Upper lobe of left lung (tissue), 4 donors: Measurements from ENCODE around the gene EPHA4.

ENCODE experiments used
- CTCF ChIP-seq, 6 experiments: fragments of 450-650 bp in 4 of 6; fragments of 200-600 bp in 2 of 6; sonication (generic) in 2 of 6; IDR thresholded peaks; one replicate each; pipeline ENCODE4 v1.5.1; 2016 to 2019; ENCODE audit warnings: antibody characterized with exemption in 6 of 6
- EP300 ChIP-seq, 4 donors: sonication (generic); formaldehyde crosslinking; IDR thresholded peaks; one replicate each; pipeline ENCODE4 v1.5.1; 2017; ENCODE audit warnings: antibody characterized with exemption in 4 of 4, control low read depth in 2 of 4
- POLR2A ChIP-seq, 4 donors: fragments of 450-650 bp; IDR thresholded peaks; one replicate each; pipeline ENCODE4 v1.5.1; 2016 to 2017; ENCODE audit warnings: antibody characterized with exemption in 4 of 4, mild to moderate bottlenecking in 2 of 4
- POLR2AphosphoS5 ChIP-seq, 2 donors: sonication (generic); formaldehyde crosslinking; IDR thresholded peaks; one replicate each; pipeline ENCODE4 v1.5.1; 2017; ENCODE audit warnings: antibody characterized with exemption in 2 of 2

DNA sequence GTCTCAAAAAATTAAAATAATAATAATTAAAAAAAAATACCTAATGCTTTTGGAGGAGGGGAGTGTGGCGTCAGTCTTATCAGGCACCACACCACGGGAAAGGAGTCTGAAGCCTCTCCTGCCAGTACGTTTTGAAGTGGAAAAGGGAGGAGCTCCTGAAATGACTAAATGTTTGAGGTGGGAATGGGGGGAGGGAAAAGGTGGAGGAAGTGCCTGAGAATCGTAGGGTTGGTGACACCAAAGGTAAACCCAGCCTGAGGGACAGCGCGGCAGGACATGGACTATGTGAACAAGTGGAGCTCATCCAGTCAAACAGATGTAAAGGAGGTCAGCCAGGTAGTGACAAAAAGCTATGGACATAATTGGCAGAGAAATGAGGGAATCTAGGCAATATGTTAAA, 42.2 kb upstream of the EPHA4 start:
- no peak for TF ChIP-seq CTCF (IDR thresholded peaks at IDR 0.05)
- TF ChIP-seq POLR2AphosphoS5 (IDR thresholded peaks at IDR 0.05), result peak in 1 of 2 donors; percentile 25
- TF ChIP-seq POLR2A (IDR thresholded peaks at IDR 0.05), result peak in 1 of 4 donors; percentile 56
- TF ChIP-seq EP300 (IDR thresholded peaks at IDR 0.05), result peak in 1 of 4 donors; percentile 20
